SU-DHL-6 (cell line): Measurements from ENCODE around the gene GALNT10.

Experiments
- EZH2phosphoT487 ChIP-seq: fragments of 200-600 bp; sonication (generic), shearing (Covaris generic); conservative IDR thresholded peaks from 2 replicates; pipeline ENCODE4 v1.6.1; 2018; ENCODE audit warnings: mild to moderate bottlenecking, antibody characterized with exemption, low read length, moderate library complexity, mixed read lengths
- TF ChIP-seq, protein P1 (sequence below): fragments of 200-600 bp; sonication (generic); IDR thresholded peaks from one replicate; pipeline ENCODE4 v1.5.1; 2017; ENCODE audit warnings: antibody characterized with exemption, mild to moderate bottlenecking, low read length, moderate library complexity; ENCODE audit not compliant: insufficient read depth, poor library complexity, severe bottlenecking

DNA sequence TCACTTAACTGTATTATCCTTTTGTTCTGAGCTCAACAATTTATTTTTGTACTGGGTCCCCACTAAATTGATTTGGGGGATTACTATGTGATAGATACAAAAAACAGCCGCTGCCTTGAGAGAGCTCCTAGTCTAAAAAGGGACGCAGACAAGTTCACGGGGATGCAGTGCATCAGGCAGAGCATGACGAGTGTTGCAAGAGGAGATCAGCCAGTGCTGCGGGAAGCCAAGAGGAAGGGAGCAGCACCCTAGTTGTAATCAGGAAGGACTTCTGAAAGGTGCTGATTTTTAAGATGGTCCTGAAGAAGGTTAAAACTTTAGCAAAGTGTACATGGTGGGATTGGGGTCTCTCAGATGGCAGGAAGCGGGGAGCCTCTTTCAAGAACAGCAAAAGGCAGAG, 15.8 kb downstream of the GALNT10 start:
- TF ChIP-seq, protein P1, sequence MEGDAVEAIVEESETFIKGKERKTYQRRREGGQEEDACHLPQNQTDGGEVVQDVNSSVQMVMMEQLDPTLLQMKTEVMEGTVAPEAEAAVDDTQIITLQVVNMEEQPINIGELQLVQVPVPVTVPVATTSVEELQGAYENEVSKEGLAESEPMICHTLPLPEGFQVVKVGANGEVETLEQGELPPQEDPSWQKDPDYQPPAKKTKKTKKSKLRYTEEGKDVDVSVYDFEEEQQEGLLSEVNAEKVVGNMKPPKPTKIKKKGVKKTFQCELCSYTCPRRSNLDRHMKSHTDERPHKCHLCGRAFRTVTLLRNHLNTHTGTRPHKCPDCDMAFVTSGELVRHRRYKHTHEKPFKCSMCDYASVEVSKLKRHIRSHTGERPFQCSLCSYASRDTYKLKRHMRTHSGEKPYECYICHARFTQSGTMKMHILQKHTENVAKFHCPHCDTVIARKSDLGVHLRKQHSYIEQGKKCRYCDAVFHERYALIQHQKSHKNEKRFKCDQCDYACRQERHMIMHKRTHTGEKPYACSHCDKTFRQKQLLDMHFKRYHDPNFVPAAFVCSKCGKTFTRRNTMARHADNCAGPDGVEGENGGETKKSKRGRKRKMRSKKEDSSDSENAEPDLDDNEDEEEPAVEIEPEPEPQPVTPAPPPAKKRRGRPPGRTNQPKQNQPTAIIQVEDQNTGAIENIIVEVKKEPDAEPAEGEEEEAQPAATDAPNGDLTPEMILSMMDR: no peak
- TF ChIP-seq EZH2phosphoT487: no peak
